Endothelial cell of umbilical vein (primary cell): ENCODE measurements around the gene NAPB.

ENCODE experiments used
- EZH2 ChIP-seq: IDR thresholded peaks from 2 replicates; pipeline ENCODE4 v1.6.1; 2012; ENCODE audit warnings: borderline replicate concordance, low read depth, mild to moderate bottlenecking, moderate library complexity, low read length, inconsistent platforms; ENCODE audit not compliant: severe bottlenecking
- FOS ChIP-seq: IDR thresholded peaks from 2 replicates; pipeline ENCODE4 v1.6.1; 2011; ENCODE audit warnings: mild to moderate bottlenecking, low read length, moderate library complexity, borderline replicate concordance; ENCODE audit not compliant: insufficient read depth
- GATA2 ChIP-seq: IDR thresholded peaks from 2 replicates; pipeline ENCODE4 v1.7.0; 2011; ENCODE audit warnings: low read depth, mild to moderate bottlenecking, moderate library complexity, mixed read lengths, low read length; ENCODE audit not compliant: insufficient read length, insufficient read depth
- JUN ChIP-seq: IDR thresholded peaks from 2 replicates; pipeline ENCODE4 v1.6.1; 2011; ENCODE audit warnings: borderline replicate concordance, low read depth; ENCODE audit not compliant: insufficient read length, insufficient read depth
- POLR2A ChIP-seq: IDR thresholded peaks from 2 replicates; pipeline ENCODE4 v1.6.1; 2012; ENCODE audit warnings: low read depth, mild to moderate bottlenecking, control low read depth, low read length
- POLR2AphosphoS5 ChIP-seq: IDR thresholded peaks from 2 replicates; pipeline ENCODE4 v1.6.1; 2012; ENCODE audit warnings: low read depth, mild to moderate bottlenecking, control low read depth, low read length, moderate library complexity; ENCODE audit not compliant: insufficient read depth
- TF ChIP-seq, protein P1 (sequence below), 2 donors: IDR thresholded peaks; 1 replicate in 1 of 2; 2 replicates in 1 of 2; pipeline ENCODE4 v1.5.1; 2011; ENCODE audit warnings: low read length in 2 of 2, mild to moderate bottlenecking in 2 of 2, moderate library complexity in 2 of 2, control low read depth in 1 of 2, inconsistent platforms in 1 of 2, low read depth in 1 of 2; ENCODE audit not compliant: insufficient read depth in 1 of 2; ENCODE audit errors: extremely low read depth in 1 of 2
- TF ChIP-seq, protein P2 (sequence below): IDR thresholded peaks from 2 replicates; pipeline ENCODE4 v1.6.1; 2011; ENCODE audit not compliant: insufficient read depth, insufficient read length

- TF ChIP-seq, protein P1, sequence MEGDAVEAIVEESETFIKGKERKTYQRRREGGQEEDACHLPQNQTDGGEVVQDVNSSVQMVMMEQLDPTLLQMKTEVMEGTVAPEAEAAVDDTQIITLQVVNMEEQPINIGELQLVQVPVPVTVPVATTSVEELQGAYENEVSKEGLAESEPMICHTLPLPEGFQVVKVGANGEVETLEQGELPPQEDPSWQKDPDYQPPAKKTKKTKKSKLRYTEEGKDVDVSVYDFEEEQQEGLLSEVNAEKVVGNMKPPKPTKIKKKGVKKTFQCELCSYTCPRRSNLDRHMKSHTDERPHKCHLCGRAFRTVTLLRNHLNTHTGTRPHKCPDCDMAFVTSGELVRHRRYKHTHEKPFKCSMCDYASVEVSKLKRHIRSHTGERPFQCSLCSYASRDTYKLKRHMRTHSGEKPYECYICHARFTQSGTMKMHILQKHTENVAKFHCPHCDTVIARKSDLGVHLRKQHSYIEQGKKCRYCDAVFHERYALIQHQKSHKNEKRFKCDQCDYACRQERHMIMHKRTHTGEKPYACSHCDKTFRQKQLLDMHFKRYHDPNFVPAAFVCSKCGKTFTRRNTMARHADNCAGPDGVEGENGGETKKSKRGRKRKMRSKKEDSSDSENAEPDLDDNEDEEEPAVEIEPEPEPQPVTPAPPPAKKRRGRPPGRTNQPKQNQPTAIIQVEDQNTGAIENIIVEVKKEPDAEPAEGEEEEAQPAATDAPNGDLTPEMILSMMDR (IDR thresholded peaks at IDR 0.05; ENCODE audit: extremely low read depth in 1 of 2, insufficient read depth in 1 of 2, low read depth in 1 of 2, low read length in 2 of 2), result no peak
- TF ChIP-seq GATA2 (no peak), EZH2 (no peak), JUN (no peak), POLR2A (no peak), FOS (no peak), POLR2AphosphoS5 (no peak)
- TF ChIP-seq, protein P2, sequence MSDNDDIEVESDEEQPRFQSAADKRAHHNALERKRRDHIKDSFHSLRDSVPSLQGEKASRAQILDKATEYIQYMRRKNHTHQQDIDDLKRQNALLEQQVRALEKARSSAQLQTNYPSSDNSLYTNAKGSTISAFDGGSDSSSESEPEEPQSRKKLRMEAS, result no peak
Measured at GRCh38 chr20:23337312-23337711, 84.0 kb downstream of the NAPB start.
